Measurements from ENCODE around the gene GUCA1A. TPM values are rescaled to one million over a fixed set of nuclear protein-coding genes. Genes with fewer than 3 reads are reported as not detected.

The GUCA1A gene
- total and polyA plus RNA-seq, 12 donors = not detected

DNA sequence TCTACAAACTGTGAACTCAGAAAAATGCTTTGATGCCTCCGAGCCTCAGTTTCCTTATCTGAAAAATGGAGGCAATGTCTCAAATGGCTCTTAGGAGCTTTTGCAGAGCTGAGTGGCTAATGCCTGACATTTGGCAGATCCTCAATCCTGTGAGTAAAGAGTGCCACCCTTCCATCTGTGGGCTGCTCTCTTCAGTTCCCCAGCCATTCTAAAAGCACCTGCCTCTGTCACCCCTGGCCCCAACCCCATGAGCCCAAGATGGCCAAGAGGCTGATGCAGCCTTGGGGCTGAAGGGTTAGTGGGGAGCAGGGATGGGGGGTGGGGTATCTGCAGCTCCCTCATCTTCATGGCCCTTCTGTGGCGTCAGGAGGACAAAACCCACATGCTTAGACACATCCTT is 14.5 kb upstream of the GUCA1A start:
- 72 to 73% methylated on average over 2 of the region's 2 CpGs for WGBS, 2 donors
- Histone ChIP-seq H3K9me3 (no peaks in the 10 kb centered on the region), H3K4me3 (no peak overlapping the region), H3K36me3 (no peaks in the 10 kb centered on the region), H3K4me1 (peaks cover 0 to 3% (median 0%) of the 10 kb centered on the region in 9 donors), H3K27ac (no peak overlapping the region), H3K27me3 (peaks cover 0 to 3% (median 0%) of the 10 kb centered on the region in 7 donors)
- intact Hi-C loops (cut with DNase I) = no loop called here
- DNase-seq = no peak
- TF ChIP-seq, protein P1, sequence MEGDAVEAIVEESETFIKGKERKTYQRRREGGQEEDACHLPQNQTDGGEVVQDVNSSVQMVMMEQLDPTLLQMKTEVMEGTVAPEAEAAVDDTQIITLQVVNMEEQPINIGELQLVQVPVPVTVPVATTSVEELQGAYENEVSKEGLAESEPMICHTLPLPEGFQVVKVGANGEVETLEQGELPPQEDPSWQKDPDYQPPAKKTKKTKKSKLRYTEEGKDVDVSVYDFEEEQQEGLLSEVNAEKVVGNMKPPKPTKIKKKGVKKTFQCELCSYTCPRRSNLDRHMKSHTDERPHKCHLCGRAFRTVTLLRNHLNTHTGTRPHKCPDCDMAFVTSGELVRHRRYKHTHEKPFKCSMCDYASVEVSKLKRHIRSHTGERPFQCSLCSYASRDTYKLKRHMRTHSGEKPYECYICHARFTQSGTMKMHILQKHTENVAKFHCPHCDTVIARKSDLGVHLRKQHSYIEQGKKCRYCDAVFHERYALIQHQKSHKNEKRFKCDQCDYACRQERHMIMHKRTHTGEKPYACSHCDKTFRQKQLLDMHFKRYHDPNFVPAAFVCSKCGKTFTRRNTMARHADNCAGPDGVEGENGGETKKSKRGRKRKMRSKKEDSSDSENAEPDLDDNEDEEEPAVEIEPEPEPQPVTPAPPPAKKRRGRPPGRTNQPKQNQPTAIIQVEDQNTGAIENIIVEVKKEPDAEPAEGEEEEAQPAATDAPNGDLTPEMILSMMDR (IDR thresholded peaks at IDR 0.05) = no peak
- no peak for ATAC-seq

DNA sequence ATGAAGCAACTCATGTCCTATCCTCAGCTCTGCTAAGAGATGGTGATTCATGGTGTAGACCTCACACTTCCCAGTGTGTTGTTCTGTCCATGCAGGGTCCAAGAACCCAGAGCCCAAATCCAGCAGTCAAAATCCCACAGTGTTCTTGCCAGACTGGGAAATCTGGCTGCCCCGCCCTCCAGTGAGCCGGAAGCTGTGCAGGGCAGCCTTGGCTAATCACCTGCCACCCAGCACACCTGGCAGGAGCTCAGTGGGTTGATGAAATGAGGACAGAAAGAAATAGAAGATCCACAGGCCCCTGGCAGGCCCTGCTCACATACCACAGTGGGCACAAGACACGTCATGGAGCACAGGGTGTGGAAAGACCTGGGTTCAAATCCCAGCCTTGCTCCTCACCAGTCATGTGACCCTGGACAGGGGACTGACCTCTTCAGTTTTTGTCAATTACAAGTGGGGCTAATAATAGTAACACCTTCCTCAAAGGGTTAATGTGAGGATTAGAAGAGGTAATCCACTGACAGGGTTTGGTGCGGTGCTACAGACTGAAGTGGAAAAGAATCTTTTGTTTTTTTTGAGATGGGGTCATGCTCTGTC is 13.6 kb upstream of the GUCA1A start:
- Histone ChIP-seq H3K9me3 (no peaks in the 10 kb centered on the region), H3K36me3 (no peaks in the 10 kb centered on the region), H3K4me1 (peaks cover 0 to 3% (median 0%) of the 10 kb centered on the region in 9 donors), H3K27ac (no peak overlapping the region), H3K4me3 (no peak overlapping the region), H3K27me3 (peaks cover 0 to 3% (median 0%) of the 10 kb centered on the region in 7 donors)
- intact Hi-C loops (cut with DNase I) = no loop called here
- no peak for ATAC-seq
- TF ChIP-seq, protein P1 (IDR thresholded peaks at IDR 0.05) = no peak
- 71 to 80% methylated on average over 4 of the region's 4 CpGs for WGBS, 2 donors
- no peak for DNase-seq

DNA sequence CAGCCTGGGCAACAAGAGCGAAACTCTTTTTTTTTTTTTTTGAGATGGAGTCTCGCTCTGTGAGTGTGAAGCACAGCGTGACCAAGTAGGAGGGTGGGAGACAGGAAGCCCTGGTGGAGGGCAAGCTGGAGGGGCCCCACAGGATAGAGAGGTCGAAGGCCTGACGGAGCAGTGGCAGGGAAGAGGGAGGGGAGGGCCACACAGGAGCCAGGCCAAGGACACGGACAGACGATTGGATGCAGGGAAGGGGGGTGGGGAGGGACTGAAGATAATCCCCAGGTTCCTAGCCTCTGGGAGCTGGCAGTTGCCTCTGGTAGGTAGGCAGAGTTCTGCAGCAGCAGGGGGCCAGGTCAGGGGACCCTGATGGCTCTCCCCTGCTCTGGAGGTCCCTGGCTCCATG is 10.8 kb upstream of the GUCA1A start:
- ATAC-seq (no peak), DNase-seq (no peak)
- intact Hi-C loops (cut with DNase I) = no loop called here
- H3K27me3 ChIP-seq = peaks cover 0 to 3% (median 0%) of the 10 kb centered on the region in 7 donors
- H3K27ac ChIP-seq = no peak overlapping the region
- TF ChIP-seq, protein P1 (IDR thresholded peaks at IDR 0.05) = no peak
- H3K4me3 ChIP-seq = no peak overlapping the region
- peaks cover 0 to 3% (median 0%) of the 10 kb centered on the region in 9 donors for H3K4me1 ChIP-seq
- H3K9me3 ChIP-seq = no peaks in the 10 kb centered on the region
- H3K36me3 ChIP-seq = no peaks in the 10 kb centered on the region
- 48 to 55% methylated on average over 7 of the region's 7 CpGs for WGBS, 2 donors

DNA sequence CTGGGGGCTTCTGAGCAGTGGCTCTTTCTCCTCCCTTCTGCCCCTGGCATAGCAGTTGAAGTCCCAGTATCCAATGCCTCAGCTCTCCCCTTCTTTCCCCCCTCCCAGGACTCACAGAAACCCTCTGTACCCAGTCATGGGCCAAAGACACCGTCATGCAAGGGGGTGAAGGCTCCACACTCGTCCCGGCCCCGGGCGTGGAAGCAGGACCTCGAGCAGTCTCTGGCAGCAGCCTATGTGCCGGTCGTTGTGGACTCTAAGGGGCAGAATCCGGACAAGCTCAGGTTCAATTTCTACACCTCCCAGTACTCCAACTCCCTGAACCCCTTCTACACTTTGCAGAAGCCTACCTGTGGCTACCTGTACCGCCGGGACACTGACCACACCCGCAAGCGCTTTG is 10.4 kb upstream of the GUCA1A start:
- Histone ChIP-seq H3K4me1 (peaks cover 0 to 3% (median 0%) of the 10 kb centered on the region in 9 donors), H3K27me3 (peaks cover 0 to 3% (median 0%) of the 10 kb centered on the region in 7 donors), H3K27ac (no peak overlapping the region), H3K4me3 (no peak overlapping the region), H3K36me3 (no peaks in the 10 kb centered on the region), H3K9me3 (no peaks in the 10 kb centered on the region)
- no peak for DNase-seq
- WGBS, 2 donors = 83 to 88% methylated on average over 13 of the region's 13 CpGs
- intact Hi-C loops (cut with DNase I) = no loop called here
- TF ChIP-seq, protein P1 (IDR thresholded peaks at IDR 0.05) = no peak
- no peak for ATAC-seq
